ENCODE measurements around the gene DDIT4.

The DDIT4 gene

DNA sequence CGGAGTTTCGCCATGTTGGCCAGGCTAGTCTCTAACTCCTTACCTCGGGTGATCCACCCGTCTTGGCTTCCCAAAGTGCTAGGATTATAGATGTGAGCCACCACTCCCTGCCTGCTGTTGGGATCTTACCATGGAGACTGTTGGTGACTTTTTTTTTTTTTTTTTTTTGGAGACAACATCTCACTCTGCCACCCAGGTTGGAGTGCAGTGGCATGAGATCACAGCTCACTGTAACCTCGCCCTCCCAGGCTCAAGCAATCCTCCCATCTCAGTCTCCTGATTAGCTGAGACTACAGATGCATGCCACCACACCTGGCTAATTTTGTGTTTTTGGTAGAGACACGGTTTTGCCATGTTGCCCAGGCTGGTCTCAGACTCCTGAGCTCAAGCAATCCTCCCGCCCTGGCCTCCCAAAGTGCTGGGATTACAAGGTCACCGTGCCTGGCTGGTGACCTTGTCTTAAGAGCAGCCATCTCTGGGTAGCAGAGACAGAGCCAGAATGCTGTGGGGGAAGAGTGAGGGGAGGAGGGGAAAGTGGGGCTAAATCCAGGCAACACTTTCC, 32.0 kb upstream of the DDIT4 start:
- no peak overlapping the region for H3K4me3 ChIP-seq (ENCODE audit: control insufficient read depth in 1 of 7, extremely low read depth in 1 of 7, insufficient read depth in 4 of 7, low read depth in 2 of 7, low read length in 6 of 7)
- H3K27me3 ChIP-seq (replicated peaks in 2 of 5; ENCODE audit: control insufficient read depth in 4 of 5, insufficient read depth in 5 of 5, low read length in 4 of 5), result no peaks in the 10 kb centered on the region
- ChIA-PET CTCF (interaction anchor here (0.9 to 1.9 kb wide), 5 partner anchors 13 to 345 kb away, joined by 3 to 4 read pairs (median 3); no protein-coding TSS in a partner anchor), POLR2A (no interaction called here)
- no peak overlapping the region for H3K27ac ChIP-seq (ENCODE audit: insufficient read depth in 1 of 2, low read depth in 1 of 2, low read length in 2 of 2, poor library complexity in 1 of 2, severe bottlenecking in 2 of 2)
- H3K36me3 ChIP-seq (ENCODE audit: control insufficient read depth in 4 of 4, insufficient read depth in 4 of 4, low read length in 3 of 4), result peaks cover 0 to 2% (median 0%) of the 10 kb centered on the region in 4 experiments
- WGBS (ENCODE audit: insufficient coverage), result 96% methylated on average over 7 of the region's 8 CpGs
- no peaks in the 10 kb centered on the region for H3K9me3 ChIP-seq (ENCODE audit: control extremely low read depth in 1 of 5, control insufficient read depth in 4 of 5, insufficient read depth in 2 of 5, low read depth in 1 of 5, low read length in 4 of 5)
- no peak for DNase-seq
- H3K4me1 ChIP-seq (ENCODE audit: control extremely low read depth in 1 of 4, control insufficient read depth in 4 of 4, insufficient read depth in 4 of 4, low read length in 3 of 4), result peaks cover 0 to 16% (median 6%) of the 10 kb centered on the region in 4 experiments

GRCh38 chr10:72242675-72243074, 31.0 kb upstream of the DDIT4 start:
- DNase-seq, result peak in 1 of 3 donors; percentile 22
- H3K9me3 ChIP-seq (ENCODE audit: control extremely low read depth in 1 of 5, control insufficient read depth in 4 of 5, insufficient read depth in 2 of 5, low read depth in 1 of 5, low read length in 4 of 5), result no peaks in the 10 kb centered on the region
- CTCF ChIA-PET, result interaction anchor here (0.9 to 1.9 kb wide), 5 partner anchors 10 to 346 kb away, joined by 3 to 5 read pairs (median 4); no protein-coding TSS in a partner anchor
- POLR2A ChIA-PET, result no interaction called here
- 36% methylated on average over 2 of the region's 4 CpGs for WGBS (ENCODE audit: insufficient coverage)
- peaks cover 7 to 23% (median 10%) of the 10 kb centered on the region in 4 experiments for H3K4me1 ChIP-seq (ENCODE audit: control extremely low read depth in 1 of 4, control insufficient read depth in 4 of 4, insufficient read depth in 4 of 4, low read length in 3 of 4)
- H3K27ac ChIP-seq (ENCODE audit: insufficient read depth in 1 of 2, low read depth in 1 of 2, low read length in 2 of 2, poor library complexity in 1 of 2, severe bottlenecking in 2 of 2), result no peak overlapping the region
- H3K36me3 ChIP-seq (ENCODE audit: control insufficient read depth in 4 of 4, insufficient read depth in 4 of 4, low read length in 3 of 4), result no peaks in the 10 kb centered on the region
- H3K4me3 ChIP-seq (ENCODE audit: control insufficient read depth in 1 of 7, extremely low read depth in 1 of 7, insufficient read depth in 4 of 7, low read depth in 2 of 7, low read length in 6 of 7), result no peak overlapping the region
- H3K27me3 ChIP-seq (replicated peaks in 2 of 5; ENCODE audit: control insufficient read depth in 4 of 5, insufficient read depth in 5 of 5, low read length in 4 of 5), result no peaks in the 10 kb centered on the region

GRCh38 chr10:72243822-72244437, 29.8 kb upstream of the DDIT4 start:
- no peaks in the 10 kb centered on the region for H3K9me3 ChIP-seq (ENCODE audit: control extremely low read depth in 1 of 5, control insufficient read depth in 4 of 5, insufficient read depth in 2 of 5, low read depth in 1 of 5, low read length in 4 of 5)
- POLR2A ChIA-PET, result no interaction called here
- 100% methylated on average over 7 of the region's 11 CpGs for WGBS (ENCODE audit: insufficient coverage)

DNA sequence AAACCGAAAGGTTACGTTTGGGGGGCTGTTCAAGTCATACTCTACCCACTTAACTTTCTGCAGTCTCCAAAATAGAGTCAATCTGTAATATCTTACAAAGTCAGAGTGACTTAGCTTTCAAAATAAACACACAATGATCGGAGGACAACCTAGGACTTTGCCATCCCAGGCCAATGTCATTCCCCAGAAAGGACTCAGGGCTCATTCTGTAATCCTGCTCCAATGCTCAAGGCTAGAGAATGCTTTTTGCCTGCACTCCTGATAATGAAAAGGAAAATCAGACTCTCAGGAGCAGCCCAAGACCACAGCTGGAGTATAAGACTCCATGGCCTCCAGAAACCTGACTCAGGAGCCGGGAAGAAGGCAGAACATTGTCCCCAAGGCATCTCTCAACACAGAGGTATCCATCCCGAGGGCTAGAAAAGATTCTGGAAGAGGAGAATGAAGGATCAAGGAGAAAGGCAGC, 29.1 kb upstream of the DDIT4 start:
- no peak overlapping the region for H3K4me3 ChIP-seq (ENCODE audit: control insufficient read depth in 1 of 7, extremely low read depth in 1 of 7, insufficient read depth in 4 of 7, low read depth in 2 of 7, low read length in 6 of 7)
- 98% methylated on average over 5 of the region's 5 CpGs for WGBS (ENCODE audit: insufficient coverage)
- ChIA-PET CTCF (interaction anchor here (0.5 to 1.4 kb wide), 3 partner anchors 29 to 82 kb away, joined by 3 to 4 read pairs (median 4); partner anchors contain the start of gene DDIT4), POLR2A (no interaction called here)
- H3K9me3 ChIP-seq (ENCODE audit: control extremely low read depth in 1 of 5, control insufficient read depth in 4 of 5, insufficient read depth in 2 of 5, low read depth in 1 of 5, low read length in 4 of 5), result no peaks in the 10 kb centered on the region
- peaks cover 17 to 41% (median 27%) of the 10 kb centered on the region in 4 experiments for H3K4me1 ChIP-seq (ENCODE audit: control extremely low read depth in 1 of 4, control insufficient read depth in 4 of 4, insufficient read depth in 4 of 4, low read length in 3 of 4)
- H3K36me3 ChIP-seq (ENCODE audit: control insufficient read depth in 4 of 4, insufficient read depth in 4 of 4, low read length in 3 of 4), result no peaks in the 10 kb centered on the region
- H3K27me3 ChIP-seq (replicated peaks in 2 of 5; ENCODE audit: control insufficient read depth in 4 of 5, insufficient read depth in 5 of 5, low read length in 4 of 5), result no peaks in the 10 kb centered on the region
- no peak for DNase-seq
- no peak overlapping the region for H3K27ac ChIP-seq (ENCODE audit: insufficient read depth in 1 of 2, low read depth in 1 of 2, low read length in 2 of 2, poor library complexity in 1 of 2, severe bottlenecking in 2 of 2)

More at GRCh38 chr10:72243822-72244437, 29.8 kb upstream of the DDIT4 start:
- no peak for DNase-seq
- Histone ChIP-seq H3K4me1 (ENCODE audit: control extremely low read depth in 1 of 4, control insufficient read depth in 4 of 4, insufficient read depth in 4 of 4, low read length in 3 of 4) (peaks cover 17 to 36% (median 22%) of the 10 kb centered on the region in 4 experiments), H3K36me3 (ENCODE audit: control insufficient read depth in 4 of 4, insufficient read depth in 4 of 4, low read length in 3 of 4) (no peaks in the 10 kb centered on the region), H3K4me3 (ENCODE audit: control insufficient read depth in 1 of 7, extremely low read depth in 1 of 7, insufficient read depth in 4 of 7, low read depth in 2 of 7, low read length in 6 of 7) (no peak overlapping the region), H3K27ac (ENCODE audit: insufficient read depth in 1 of 2, low read depth in 1 of 2, low read length in 2 of 2, poor library complexity in 1 of 2, severe bottlenecking in 2 of 2) (no peak overlapping the region), H3K27me3 (replicated peaks in 2 of 5; ENCODE audit: control insufficient read depth in 4 of 5, insufficient read depth in 5 of 5, low read length in 4 of 5) (no peaks in the 10 kb centered on the region)
- CTCF ChIA-PET, result interaction anchor here (1.0 to 1.4 kb wide), 3 partner anchors 11 to 83 kb away, joined by 3 to 5 read pairs (median 4); no protein-coding TSS in a partner anchor

DNA sequence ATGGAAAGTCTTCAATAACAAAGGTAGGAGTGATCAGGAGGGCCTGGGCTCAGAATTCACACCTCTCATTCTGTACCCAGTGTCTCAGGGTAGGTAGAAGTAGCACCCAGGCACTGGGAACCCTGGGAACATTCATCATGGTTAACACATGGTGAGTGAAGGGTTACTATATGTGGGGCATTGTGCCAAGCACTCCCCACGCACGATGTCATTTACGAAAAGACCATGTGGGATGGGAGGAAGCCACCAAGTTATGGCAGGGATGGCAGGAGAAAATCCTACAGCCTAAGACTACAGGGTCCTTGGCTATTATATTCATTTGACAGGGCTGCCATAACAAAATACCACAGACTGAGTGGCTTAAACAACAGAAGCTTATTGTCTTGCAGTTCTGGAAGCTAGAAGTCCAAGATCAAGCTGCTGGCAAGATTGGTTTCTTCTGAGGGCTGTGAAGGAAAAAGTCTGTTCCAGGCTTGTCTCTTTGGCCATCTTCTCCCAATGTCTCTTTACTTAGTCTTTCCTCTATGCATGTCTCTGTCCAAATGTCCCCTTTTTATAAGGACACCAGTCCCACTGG, 27.7 kb upstream of the DDIT4 start:
- CTCF ChIA-PET, result interaction anchor here (0.6 to 3.6 kb wide), 11 partner anchors 9 to 95 kb away, joined by 3 to 15 read pairs (median 4); partner anchors contain the start of gene DDIT4
- DNase-seq, result no peak
- H3K4me3 ChIP-seq (ENCODE audit: control insufficient read depth in 1 of 7, extremely low read depth in 1 of 7, insufficient read depth in 4 of 7, low read depth in 2 of 7, low read length in 6 of 7), result no peak overlapping the region
- peaks cover 17 to 51% (median 32%) of the 10 kb centered on the region in 4 experiments for H3K4me1 ChIP-seq (ENCODE audit: control extremely low read depth in 1 of 4, control insufficient read depth in 4 of 4, insufficient read depth in 4 of 4, low read length in 3 of 4)
- no peaks in the 10 kb centered on the region for H3K27me3 ChIP-seq (replicated peaks in 2 of 5; ENCODE audit: control insufficient read depth in 4 of 5, insufficient read depth in 5 of 5, low read length in 4 of 5)
- 43% methylated on average over 3 of the region's 3 CpGs for WGBS (ENCODE audit: insufficient coverage)
- no peaks in the 10 kb centered on the region for H3K9me3 ChIP-seq (ENCODE audit: control extremely low read depth in 1 of 5, control insufficient read depth in 4 of 5, insufficient read depth in 2 of 5, low read depth in 1 of 5, low read length in 4 of 5)
- POLR2A ChIA-PET, result no interaction called here
- no peaks in the 10 kb centered on the region for H3K36me3 ChIP-seq (ENCODE audit: control insufficient read depth in 4 of 4, insufficient read depth in 4 of 4, low read length in 3 of 4)
- H3K27ac ChIP-seq (ENCODE audit: insufficient read depth in 1 of 2, low read depth in 1 of 2, low read length in 2 of 2, poor library complexity in 1 of 2, severe bottlenecking in 2 of 2), result peak overlapping the region in 1 of 2 experiments; percentile 22

DNA sequence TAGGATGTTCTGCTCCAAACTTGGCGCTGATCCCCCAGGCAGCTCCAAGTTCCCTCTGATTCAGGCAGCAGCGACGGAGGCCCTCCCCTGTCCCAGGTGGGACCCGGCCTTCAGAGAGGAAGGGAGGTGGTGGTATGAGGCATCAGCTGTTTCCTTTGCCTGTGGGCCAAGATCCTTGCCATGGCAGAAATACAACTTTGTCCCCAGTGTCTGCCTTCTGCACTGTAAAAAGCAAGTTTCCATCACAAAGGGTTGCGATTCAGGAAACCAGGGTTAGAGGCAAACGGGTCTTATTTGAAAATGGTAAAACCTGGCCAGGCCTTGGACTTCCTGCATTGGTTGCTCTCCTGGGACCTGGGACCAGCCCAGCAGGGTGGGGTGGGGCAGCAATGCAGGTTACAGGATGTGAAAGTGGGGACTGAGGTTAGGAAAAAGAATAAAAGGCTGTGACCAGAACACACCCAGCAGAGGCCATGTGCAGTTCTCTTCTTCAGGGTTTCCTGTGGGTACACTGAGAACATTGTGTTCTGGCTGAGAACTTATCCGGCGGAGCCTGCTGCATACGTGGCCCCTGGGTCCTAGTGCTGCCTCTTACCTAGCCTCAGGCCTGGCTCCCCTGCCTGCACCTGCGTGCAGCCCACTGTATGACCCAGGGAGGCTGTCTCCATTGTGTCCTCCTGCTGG, 25.1 kb upstream of the DDIT4 start:
- H3K9me3 ChIP-seq (ENCODE audit: control extremely low read depth in 1 of 5, control insufficient read depth in 4 of 5, insufficient read depth in 2 of 5, low read depth in 1 of 5, low read length in 4 of 5), result no peaks in the 10 kb centered on the region
- peaks cover 17 to 51% (median 29%) of the 10 kb centered on the region in 4 experiments for H3K4me1 ChIP-seq (ENCODE audit: control extremely low read depth in 1 of 4, control insufficient read depth in 4 of 4, insufficient read depth in 4 of 4, low read length in 3 of 4)
- no peaks in the 10 kb centered on the region for H3K27me3 ChIP-seq (replicated peaks in 2 of 5; ENCODE audit: control insufficient read depth in 4 of 5, insufficient read depth in 5 of 5, low read length in 4 of 5)
- ChIA-PET POLR2A (interaction anchor here (0.9 to 1.1 kb wide), 4 partner anchors 20 to 86 kb away, joined by 3 to 6 read pairs (median 4); no protein-coding TSS in a partner anchor), CTCF (interaction anchor here (1.0 to 3.6 kb wide), 7 partner anchors 12 to 89 kb away, joined by 3 to 15 read pairs (median 5); partner anchors contain the start of gene DDIT4)
- peak; percentile 57 to 89 (median 80) for DNase-seq
- no peaks in the 10 kb centered on the region for H3K36me3 ChIP-seq (ENCODE audit: control insufficient read depth in 4 of 4, insufficient read depth in 4 of 4, low read length in 3 of 4)
- H3K4me3 ChIP-seq (ENCODE audit: control insufficient read depth in 1 of 7, extremely low read depth in 1 of 7, insufficient read depth in 4 of 7, low read depth in 2 of 7, low read length in 6 of 7), result peak overlapping the region in 6 of 7 experiments; percentile 23 to 46 (median 39)
- peak overlapping the region in 1 of 2 experiments; percentile 47 for H3K27ac ChIP-seq (ENCODE audit: insufficient read depth in 1 of 2, low read depth in 1 of 2, low read length in 2 of 2, poor library complexity in 1 of 2, severe bottlenecking in 2 of 2)
- 3% methylated on average over 7 of the region's 10 CpGs for WGBS (ENCODE audit: insufficient coverage)
